Fibroblast of pulmonary artery (primary cell): Measurements from ENCODE around the gene ERLEC1.

Experiments
- DNase-seq: peaks from one replicate; pipeline ENCODE4 v3.0.0-alpha.2; 2010; ENCODE audit warnings: low read depth
- H3K4me3 ChIP-seq: replicated peaks from 2 replicates; pipeline ENCODE4 v1.5.1; 2011; ENCODE audit warnings: low read depth, mild to moderate bottlenecking, control low read depth, low read length, moderate library complexity
- TF ChIP-seq, protein P1 (sequence below): IDR thresholded peaks from 2 replicates; pipeline ENCODE4 v1.5.1; 2011; ENCODE audit warnings: mild to moderate bottlenecking, control low read depth, low read length, inconsistent platforms; ENCODE audit errors: missing control alignments

ERLEC1 gene

DNA sequence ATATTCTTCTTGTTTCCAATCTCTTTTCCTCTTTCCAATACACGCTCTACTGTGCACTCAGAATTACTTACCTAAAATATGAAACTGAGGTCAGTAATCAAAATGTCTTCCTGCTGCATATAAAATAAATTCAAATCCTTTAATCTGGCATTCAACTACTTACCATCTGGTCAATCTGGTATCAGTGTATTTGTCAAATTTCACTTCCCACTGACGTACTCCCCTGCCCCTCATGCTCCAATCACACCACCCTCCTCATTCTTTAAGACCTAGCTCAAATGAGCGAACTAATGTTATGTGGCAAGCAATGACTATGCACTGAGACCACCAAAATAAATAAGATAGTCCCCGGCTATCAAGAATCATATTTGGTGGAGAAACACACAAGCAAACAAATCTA, 6.8 kb upstream of the ERLEC1 start:
- H3K4me3 ChIP-seq, result no peak overlapping the region
- TF ChIP-seq, protein P1, sequence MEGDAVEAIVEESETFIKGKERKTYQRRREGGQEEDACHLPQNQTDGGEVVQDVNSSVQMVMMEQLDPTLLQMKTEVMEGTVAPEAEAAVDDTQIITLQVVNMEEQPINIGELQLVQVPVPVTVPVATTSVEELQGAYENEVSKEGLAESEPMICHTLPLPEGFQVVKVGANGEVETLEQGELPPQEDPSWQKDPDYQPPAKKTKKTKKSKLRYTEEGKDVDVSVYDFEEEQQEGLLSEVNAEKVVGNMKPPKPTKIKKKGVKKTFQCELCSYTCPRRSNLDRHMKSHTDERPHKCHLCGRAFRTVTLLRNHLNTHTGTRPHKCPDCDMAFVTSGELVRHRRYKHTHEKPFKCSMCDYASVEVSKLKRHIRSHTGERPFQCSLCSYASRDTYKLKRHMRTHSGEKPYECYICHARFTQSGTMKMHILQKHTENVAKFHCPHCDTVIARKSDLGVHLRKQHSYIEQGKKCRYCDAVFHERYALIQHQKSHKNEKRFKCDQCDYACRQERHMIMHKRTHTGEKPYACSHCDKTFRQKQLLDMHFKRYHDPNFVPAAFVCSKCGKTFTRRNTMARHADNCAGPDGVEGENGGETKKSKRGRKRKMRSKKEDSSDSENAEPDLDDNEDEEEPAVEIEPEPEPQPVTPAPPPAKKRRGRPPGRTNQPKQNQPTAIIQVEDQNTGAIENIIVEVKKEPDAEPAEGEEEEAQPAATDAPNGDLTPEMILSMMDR, result no peak

DNA sequence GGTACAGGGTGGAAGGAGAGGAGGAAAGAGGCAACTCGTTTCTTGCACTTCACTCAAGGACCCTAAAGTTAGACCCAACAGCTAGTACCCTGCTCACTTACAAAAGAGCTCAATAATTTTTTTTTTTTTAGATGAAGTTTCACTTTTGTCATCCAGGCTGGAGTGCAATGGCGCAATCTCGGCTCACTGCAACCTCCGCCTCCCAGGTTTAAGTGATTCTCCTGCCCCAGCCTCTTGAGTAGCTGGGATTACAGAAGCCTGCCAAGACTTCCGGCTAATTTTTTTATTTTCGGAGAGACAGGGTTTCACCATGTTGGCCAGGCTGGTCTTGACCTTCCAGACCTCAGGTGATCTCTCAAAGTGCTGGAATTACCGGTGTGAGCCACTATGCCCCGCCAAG, 4.2 kb upstream of the ERLEC1 start:
- no peak overlapping the region for H3K4me3 ChIP-seq
- TF ChIP-seq, protein P1, result no peak
- DNase-seq, result no peak

More for the DNA sequence above, 6.8 kb upstream of the ERLEC1 start:
- DNase-seq, result no peak

DNA sequence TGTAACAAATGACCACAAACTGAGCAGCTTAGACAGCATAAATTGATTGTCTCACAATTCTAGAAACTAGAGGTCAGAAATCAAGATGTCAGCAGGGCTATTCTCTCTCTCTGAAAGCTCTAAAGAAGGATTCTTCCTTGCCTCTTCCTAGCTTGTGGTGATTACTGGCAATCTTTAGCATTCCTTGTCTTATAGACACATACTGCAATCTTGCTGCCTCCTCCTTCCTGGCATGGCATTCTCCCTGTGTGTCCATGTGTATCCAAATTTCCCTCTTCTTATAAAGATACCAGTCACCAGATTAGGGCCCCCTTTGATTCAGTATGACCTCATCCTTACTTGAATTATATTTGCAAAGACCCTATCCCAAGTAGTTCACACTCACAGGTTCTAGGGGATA, 2.4 kb upstream of the ERLEC1 start:
- TF ChIP-seq, protein P1, result no peak
- H3K4me3 ChIP-seq, result no peak overlapping the region
- no peak for DNase-seq

DNA sequence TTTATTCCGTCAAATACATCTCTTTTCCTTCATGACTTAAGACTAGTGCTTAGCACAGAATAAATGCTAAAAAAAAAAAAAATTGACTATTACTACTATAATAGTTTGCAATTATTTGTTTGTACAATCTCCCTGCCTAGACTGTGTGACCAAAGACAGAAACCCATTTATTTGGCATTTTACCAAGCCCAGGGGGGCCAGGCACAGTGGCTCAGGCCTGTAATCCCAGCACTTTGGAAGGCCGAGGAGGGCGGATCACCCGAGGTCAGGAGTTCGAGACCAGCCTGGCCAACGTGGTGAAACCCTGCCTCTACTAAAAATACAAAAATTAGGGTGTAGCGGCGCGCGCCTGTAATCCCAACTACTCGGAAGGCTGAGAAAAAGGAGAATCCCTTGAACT, 1.5 kb upstream of the ERLEC1 start:
- TF ChIP-seq, protein P1, result no peak
- peak overlapping the region; percentile 98 for H3K4me3 ChIP-seq
- DNase-seq, result no peak

DNA sequence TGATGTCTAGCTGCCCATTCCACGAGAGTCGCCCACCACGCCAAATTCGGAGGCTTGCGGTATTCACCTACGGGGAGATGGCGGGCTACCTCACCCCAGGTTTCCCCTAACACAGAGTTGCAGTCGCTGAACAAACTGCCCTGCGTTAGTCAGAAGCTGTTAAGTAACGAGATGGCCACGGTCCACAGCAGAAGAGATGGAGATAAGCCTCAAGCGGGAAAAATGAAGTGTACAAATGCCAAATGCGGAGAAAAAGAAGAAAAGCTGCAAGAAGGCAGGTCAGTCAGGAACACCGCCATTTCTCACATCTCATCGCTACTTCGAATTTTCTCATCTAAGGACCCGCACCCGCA, 516 bp upstream of the ERLEC1 start:
- peak overlapping the region; percentile 98 for H3K4me3 ChIP-seq
- DNase-seq, result peak; percentile 62
- TF ChIP-seq, protein P1, result no peak

DNA sequence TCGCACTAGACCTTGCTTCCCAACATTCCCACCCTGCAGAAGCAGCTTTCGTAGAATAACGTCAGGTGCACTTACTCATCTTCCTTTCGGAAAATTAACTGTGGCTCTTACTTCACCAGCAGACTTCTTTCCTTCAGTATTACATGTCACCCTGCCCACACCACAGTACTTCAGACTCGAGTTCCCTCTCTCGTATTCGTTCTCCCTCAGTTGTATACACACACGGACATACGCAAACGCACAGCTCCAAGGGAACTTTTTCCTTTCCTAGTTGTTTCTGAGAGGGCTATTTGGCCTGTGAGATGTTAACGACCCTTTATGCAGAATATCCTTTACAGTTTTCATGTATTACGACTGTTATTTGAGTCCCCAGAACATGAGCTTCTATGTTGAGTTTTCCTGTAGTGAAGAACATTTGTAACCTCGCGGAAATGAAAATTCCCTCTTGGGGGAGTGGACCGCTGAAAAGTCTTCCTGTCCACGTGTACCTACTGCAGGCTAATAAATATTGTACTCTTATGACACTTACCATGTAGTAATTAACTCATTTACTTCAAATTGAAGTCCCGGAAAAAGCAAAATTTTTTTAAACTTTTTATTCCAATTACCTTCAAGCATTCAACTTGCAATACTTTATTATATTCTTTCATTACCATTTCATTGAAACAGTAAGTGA, 908 bp downstream of the ERLEC1 start:
- TF ChIP-seq, protein P1, result no peak
- DNase-seq, result peak; percentile 25

DNA sequence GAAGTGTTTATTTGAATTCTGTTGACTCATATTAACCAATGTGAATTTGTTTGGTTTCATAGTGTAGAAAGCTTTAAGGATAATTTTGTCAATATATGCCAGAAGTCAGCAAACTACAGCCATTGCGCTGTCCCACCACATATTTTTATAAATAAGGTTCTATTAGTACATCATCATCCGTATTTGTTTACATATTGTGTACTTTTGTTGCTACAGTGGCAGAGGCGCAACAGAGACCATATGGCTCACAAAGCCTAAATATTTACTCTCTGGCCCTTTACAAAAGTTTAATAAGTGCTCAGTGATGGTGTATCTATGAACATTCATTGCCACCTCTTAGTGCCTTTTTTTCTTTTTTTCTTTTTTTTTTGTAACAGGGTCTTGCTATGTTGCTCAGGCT, 6.4 kb downstream of the ERLEC1 start:
- TF ChIP-seq, protein P1, result no peak
- DNase-seq, result no peak
- H3K4me3 ChIP-seq, result no peak overlapping the region

More for the DNA sequence above, 908 bp downstream of the ERLEC1 start:
- peak overlapping the region; percentile 98 for H3K4me3 ChIP-seq
